ENCODE measurements around the gene FSIP1. TPM values are rescaled to one million over a fixed set of nuclear protein-coding genes. Genes with fewer than 3 reads are reported as not detected.
A peak's percentile ranks its signal among the peaks of the same experiment; 100 is the strongest.

Gene FSIP1
- total RNA-seq, 1 donor from 2014 or later = 0.85 TPM

GRCh38 chr15:39698444-39699390, 83.9 kb downstream of the FSIP1 start:
- DNase-seq (ENCODE audit: low spot score) = no peak
- ATAC-seq = no peak

GRCh38 chr15:39697509-39697908, 85.1 kb downstream of the FSIP1 start:
- no peak for DNase-seq (ENCODE audit: low spot score)

More at GRCh38 chr15:39698444-39699390, 83.9 kb downstream of the FSIP1 start:
- intact Hi-C loops (cut with DNase I) = no loop called here

GRCh38 chr15:39695793-39696192, 86.8 kb downstream of the FSIP1 start:
- no peak for DNase-seq (ENCODE audit: low spot score)
- intact Hi-C loops (cut with DNase I) = no loop called here

More at GRCh38 chr15:39697509-39697908, 85.1 kb downstream of the FSIP1 start:
- intact Hi-C loops (cut with DNase I) = no loop called here
- ATAC-seq = no peak

GRCh38 chr15:39692356-39693327, 90.0 kb downstream of the FSIP1 start:
- intact Hi-C loops (cut with DNase I) = no loop called here
- ATAC-seq = no peak
- DNase-seq (ENCODE audit: low spot score) = no peak

More at GRCh38 chr15:39695793-39696192, 86.8 kb downstream of the FSIP1 start:
- ATAC-seq = no peak

GRCh38 chr15:39690881-39691634, 91.6 kb downstream of the FSIP1 start:
- intact Hi-C loops (cut with DNase I) = no loop called here
- ATAC-seq (no peak), DNase-seq (ENCODE audit: low spot score) (no peak)

- DNase-seq (ENCODE audit: low spot score) (no peak), ATAC-seq (no peak)
- intact Hi-C loops (cut with DNase I) = loop anchor here (10.0 kb wide), 1 partner anchor 67 kb away; no protein-coding TSS in a partner anchor
Measured at GRCh38 chr15:39687965-39688364, 94.7 kb downstream of the FSIP1 start.

- no peak for DNase-seq (ENCODE audit: low spot score)
- peak; percentile 69 for ATAC-seq
- intact Hi-C loops (cut with DNase I) = loop anchor here (10.0 kb wide), 1 partner anchor 69 kb away; no protein-coding TSS in a partner anchor
Measured at GRCh38 chr15:39685999-39686613, 96.5 kb downstream of the FSIP1 start.

- intact Hi-C loops (cut with DNase I) = loop anchor here (10.0 kb wide), 1 partner anchor 69 kb away; no protein-coding TSS in a partner anchor
- ATAC-seq (no peak), DNase-seq (ENCODE audit: low spot score) (no peak)
Measured at GRCh38 chr15:39685367-39685766, 97.3 kb downstream of the FSIP1 start.

GRCh38 chr15:39684233-39684632, 98.4 kb downstream of the FSIP1 start:
- no peak for ATAC-seq
- DNase-seq (ENCODE audit: low spot score) = no peak
- intact Hi-C loops (cut with DNase I) = loop anchor here (10.0 kb wide), 1 partner anchor 71 kb away; no protein-coding TSS in a partner anchor

- intact Hi-C loops (cut with DNase I) = loop anchor here (10.0 kb wide), 1 partner anchor 72 kb away; no protein-coding TSS in a partner anchor
Measured at GRCh38 chr15:39682366-39682765, 100.3 kb downstream of the FSIP1 start.

GRCh38 chr15:39680868-39681267, 101.8 kb downstream of the FSIP1 start:
- DNase-seq (ENCODE audit: low spot score) (no peak), ATAC-seq (peak; percentile 48)
- intact Hi-C loops (cut with DNase I) = loop anchor here (10.0 kb wide), 1 partner anchor 74 kb away; no protein-coding TSS in a partner anchor

More at GRCh38 chr15:39682366-39682765, 100.3 kb downstream of the FSIP1 start:
- DNase-seq (ENCODE audit: low spot score) = peak; percentile 59
- peak; percentile 60 for ATAC-seq

GRCh38 chr15:39672666-39673065, 110.0 kb downstream of the FSIP1 start:
- DNase-seq (ENCODE audit: low spot score) = no peak
- no peak for ATAC-seq
- intact Hi-C loops (cut with DNase I) = no loop called here

GRCh38 chr15:39672184-39672583, 110.5 kb downstream of the FSIP1 start:
- no peak for ATAC-seq
- intact Hi-C loops (cut with DNase I) = no loop called here
- no peak for DNase-seq (ENCODE audit: low spot score)

GRCh38 chr15:39670687-39671086, 112.0 kb downstream of the FSIP1 start:
- ATAC-seq = no peak
- intact Hi-C loops (cut with DNase I) = no loop called here
- DNase-seq (ENCODE audit: low spot score) = no peak

GRCh38 chr15:39669661-39670060, 113.0 kb downstream of the FSIP1 start:
- intact Hi-C loops (cut with DNase I) = no loop called here
- ATAC-seq = no peak
- DNase-seq (ENCODE audit: low spot score) = no peak

GRCh38 chr15:39669241-39669640, 113.4 kb downstream of the FSIP1 start:
- intact Hi-C loops (cut with DNase I) = no loop called here
- no peak for DNase-seq (ENCODE audit: low spot score)
- no peak for ATAC-seq

GRCh38 chr15:39668457-39668856, 114.2 kb downstream of the FSIP1 start:
- intact Hi-C loops (cut with DNase I) = no loop called here
- no peak for ATAC-seq
- no peak for DNase-seq (ENCODE audit: low spot score)

Measured in sciatic nerve (tissue), 2 donors.